ENCODE results near the gene SORCS2. TPM values are rescaled to one million over a fixed set of nuclear protein-coding genes. Genes with fewer than 3 reads are reported as not detected.

The SORCS2 gene
- total RNA-seq, 1 donor from 2014 or later: 29.5 TPM

DNA sequence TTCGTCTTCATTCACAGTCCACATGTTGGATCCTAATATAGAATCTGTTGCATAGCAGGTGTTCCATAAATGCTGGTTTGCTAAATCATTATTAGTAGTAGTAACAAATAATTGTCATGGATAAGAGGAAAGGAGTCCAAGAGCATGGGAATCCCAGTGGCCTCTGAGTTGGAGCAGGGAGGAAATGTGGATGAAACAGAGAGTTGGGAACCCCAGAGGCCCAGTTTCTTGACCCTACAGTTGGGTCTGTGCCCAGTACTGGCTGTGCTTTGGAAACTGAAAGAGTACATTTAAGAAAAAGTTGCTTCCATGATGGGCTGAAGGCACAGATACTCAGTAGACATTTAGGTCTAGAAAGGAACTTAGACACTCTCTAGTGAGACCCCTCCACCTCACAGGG, 391.8 kb downstream of the SORCS2 start:
- Mint-ChIP-seq H3K4me1 (ENCODE audit: low read depth, unreplicated experiment) (peaks cover 4% of the 10 kb centered on the region), H3K36me3 (ENCODE audit: unreplicated experiment) (peaks cover 35% of the 10 kb centered on the region), H3K27ac (ENCODE audit: unreplicated experiment) (no peak overlapping the region), H3K4me3 (ENCODE audit: unreplicated experiment) (no peak overlapping the region), H3K9me3 (ENCODE audit: unreplicated experiment) (peaks cover 6% of the 10 kb centered on the region), H3K27me3 (ENCODE audit: unreplicated experiment) (peaks cover 5% of the 10 kb centered on the region)
- TF ChIP-seq, protein P1, sequence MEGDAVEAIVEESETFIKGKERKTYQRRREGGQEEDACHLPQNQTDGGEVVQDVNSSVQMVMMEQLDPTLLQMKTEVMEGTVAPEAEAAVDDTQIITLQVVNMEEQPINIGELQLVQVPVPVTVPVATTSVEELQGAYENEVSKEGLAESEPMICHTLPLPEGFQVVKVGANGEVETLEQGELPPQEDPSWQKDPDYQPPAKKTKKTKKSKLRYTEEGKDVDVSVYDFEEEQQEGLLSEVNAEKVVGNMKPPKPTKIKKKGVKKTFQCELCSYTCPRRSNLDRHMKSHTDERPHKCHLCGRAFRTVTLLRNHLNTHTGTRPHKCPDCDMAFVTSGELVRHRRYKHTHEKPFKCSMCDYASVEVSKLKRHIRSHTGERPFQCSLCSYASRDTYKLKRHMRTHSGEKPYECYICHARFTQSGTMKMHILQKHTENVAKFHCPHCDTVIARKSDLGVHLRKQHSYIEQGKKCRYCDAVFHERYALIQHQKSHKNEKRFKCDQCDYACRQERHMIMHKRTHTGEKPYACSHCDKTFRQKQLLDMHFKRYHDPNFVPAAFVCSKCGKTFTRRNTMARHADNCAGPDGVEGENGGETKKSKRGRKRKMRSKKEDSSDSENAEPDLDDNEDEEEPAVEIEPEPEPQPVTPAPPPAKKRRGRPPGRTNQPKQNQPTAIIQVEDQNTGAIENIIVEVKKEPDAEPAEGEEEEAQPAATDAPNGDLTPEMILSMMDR (IDR thresholded peaks at IDR 0.05; ENCODE audit: partially characterized antibody, unreplicated experiment): no peak
- DNase-seq: no peak

- H3K27ac Mint-ChIP-seq (ENCODE audit: unreplicated experiment): no peak overlapping the region
- TF ChIP-seq, protein P1 (IDR thresholded peaks at IDR 0.05; ENCODE audit: partially characterized antibody, unreplicated experiment): no peak
- peaks cover 4% of the 10 kb centered on the region for H3K4me1 Mint-ChIP-seq (ENCODE audit: low read depth, unreplicated experiment)
- H3K4me3 Mint-ChIP-seq (ENCODE audit: unreplicated experiment): no peak overlapping the region
- peaks cover 2% of the 10 kb centered on the region for H3K9me3 Mint-ChIP-seq (ENCODE audit: unreplicated experiment)
- peaks cover 5% of the 10 kb centered on the region for H3K27me3 Mint-ChIP-seq (ENCODE audit: unreplicated experiment)
- peaks cover 29% of the 10 kb centered on the region for H3K36me3 Mint-ChIP-seq (ENCODE audit: unreplicated experiment)
- DNase-seq: no peak
Measured at GRCh38 chr4:7584606-7585159, 392.3 kb downstream of the SORCS2 start.

DNA sequence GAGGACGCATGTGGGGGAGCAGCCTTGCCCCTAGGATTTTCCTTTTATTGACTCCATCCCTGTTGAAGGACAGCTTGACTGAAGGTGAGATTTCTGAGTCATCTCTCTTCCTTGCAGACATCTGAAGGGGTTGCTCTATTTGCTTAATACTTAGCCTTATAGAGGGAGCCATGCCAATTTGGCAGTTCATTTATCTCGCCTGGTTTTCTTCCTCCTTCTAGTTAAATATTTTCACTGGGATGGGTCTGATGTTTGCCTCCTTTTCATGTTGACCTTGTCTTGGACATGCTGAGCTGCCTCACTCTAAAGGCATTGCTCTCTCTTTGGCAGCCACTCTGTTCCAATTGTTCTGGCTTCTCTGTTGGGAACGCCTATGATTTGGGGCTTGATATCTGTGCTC, 393.4 kb downstream of the SORCS2 start:
- Mint-ChIP-seq H3K27ac (ENCODE audit: unreplicated experiment) (no peak overlapping the region), H3K36me3 (ENCODE audit: unreplicated experiment) (peaks cover 21% of the 10 kb centered on the region), H3K9me3 (ENCODE audit: unreplicated experiment) (peaks cover 1% of the 10 kb centered on the region), H3K4me1 (ENCODE audit: low read depth, unreplicated experiment) (peaks cover 4% of the 10 kb centered on the region), H3K27me3 (ENCODE audit: unreplicated experiment) (peaks cover 5% of the 10 kb centered on the region), H3K4me3 (ENCODE audit: unreplicated experiment) (no peak overlapping the region)
- TF ChIP-seq, protein P1 (IDR thresholded peaks at IDR 0.05; ENCODE audit: partially characterized antibody, unreplicated experiment): no peak
- DNase-seq: no peak

DNA sequence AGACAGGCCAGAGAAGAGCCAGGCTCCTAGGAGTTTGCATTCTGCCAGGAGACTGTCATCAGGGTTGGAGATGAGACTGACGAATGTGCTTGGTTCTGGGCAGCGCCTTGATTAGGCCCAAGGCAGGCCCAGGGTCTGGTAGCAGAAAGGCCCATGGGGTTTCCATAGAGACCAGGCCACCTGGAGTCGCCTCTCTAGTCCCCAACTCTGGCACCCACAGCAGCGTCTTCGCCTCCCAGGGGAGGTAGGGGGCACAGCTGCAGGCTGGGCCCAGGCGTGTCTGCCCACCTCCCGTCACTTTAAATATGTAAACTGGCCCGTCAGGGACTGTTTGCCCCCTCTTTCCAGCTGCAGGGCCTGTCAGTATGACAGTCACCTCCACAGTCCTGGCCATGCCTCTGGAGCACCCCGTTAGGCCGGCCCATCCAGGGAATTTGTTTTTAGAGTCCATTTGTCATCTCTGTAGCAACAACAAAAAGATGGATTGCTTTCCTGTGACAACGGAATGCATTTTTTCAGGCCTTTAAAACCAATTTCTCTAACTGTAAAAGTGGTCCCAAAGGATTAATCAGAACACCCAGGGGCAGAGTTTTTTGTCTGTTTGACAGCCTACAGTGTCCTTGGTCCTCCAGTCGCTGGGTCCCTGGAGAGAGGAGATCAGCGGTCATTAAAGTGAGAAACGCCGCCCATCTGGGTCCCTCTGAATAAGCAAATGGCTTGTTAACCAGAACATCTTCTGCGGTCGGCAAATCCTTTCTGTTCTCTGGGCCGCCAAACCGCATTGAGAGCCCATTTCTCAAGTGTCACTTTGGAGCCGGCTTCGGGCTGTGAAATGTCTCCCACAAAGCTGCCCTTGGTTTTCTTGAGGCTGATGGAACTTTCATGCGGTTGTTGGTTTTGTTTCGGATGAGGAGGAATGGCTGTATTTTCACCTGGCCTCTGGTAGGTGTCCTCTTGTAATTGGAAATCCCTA, 395.4 kb downstream of the SORCS2 start:
- no peak for DNase-seq
- Mint-ChIP-seq H3K4me1 (ENCODE audit: low read depth, unreplicated experiment) (peaks cover 4% of the 10 kb centered on the region), H3K4me3 (ENCODE audit: unreplicated experiment) (no peak overlapping the region), H3K27ac (ENCODE audit: unreplicated experiment) (no peak overlapping the region), H3K9me3 (ENCODE audit: unreplicated experiment) (peaks cover 1% of the 10 kb centered on the region), H3K27me3 (ENCODE audit: unreplicated experiment) (peaks cover 5% of the 10 kb centered on the region), H3K36me3 (ENCODE audit: unreplicated experiment) (peaks cover 14% of the 10 kb centered on the region)
- TF ChIP-seq, protein P1 (IDR thresholded peaks at IDR 0.05; ENCODE audit: partially characterized antibody, unreplicated experiment): no peak

DNA sequence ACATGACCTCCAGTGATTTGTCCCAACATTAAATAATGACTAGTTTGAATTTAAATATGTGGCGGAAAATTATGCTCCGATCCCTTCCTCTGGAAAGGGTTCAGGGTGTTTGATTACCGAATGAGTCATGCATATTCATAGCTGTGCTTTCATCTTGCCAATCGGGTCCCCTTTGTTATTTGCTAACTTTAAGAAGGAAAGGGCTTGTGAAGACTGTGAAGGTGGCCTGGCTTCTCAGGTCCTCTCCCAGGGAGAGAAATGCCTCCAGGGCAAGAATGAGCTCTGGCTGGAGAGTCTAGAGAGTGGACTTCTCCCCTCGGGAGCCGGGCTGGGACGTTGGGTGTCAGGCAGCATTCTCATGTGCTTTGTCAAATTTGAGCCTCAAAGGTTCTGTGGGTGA, 397.9 kb downstream of the SORCS2 start:
- Mint-ChIP-seq H3K36me3 (ENCODE audit: unreplicated experiment) (peaks cover 13% of the 10 kb centered on the region), H3K4me1 (ENCODE audit: low read depth, unreplicated experiment) (peaks cover 6% of the 10 kb centered on the region), H3K9me3 (ENCODE audit: unreplicated experiment) (peaks cover 1% of the 10 kb centered on the region), H3K27ac (ENCODE audit: unreplicated experiment) (no peak overlapping the region), H3K27me3 (ENCODE audit: unreplicated experiment) (peaks cover 5% of the 10 kb centered on the region), H3K4me3 (ENCODE audit: unreplicated experiment) (no peak overlapping the region)
- TF ChIP-seq, protein P1 (IDR thresholded peaks at IDR 0.05; ENCODE audit: partially characterized antibody, unreplicated experiment): no peak
- no peak for DNase-seq
